Chondrocyte (in vitro differentiated cells): ENCODE measurements around the gene JAK3. TPM values are rescaled to one million over a fixed set of nuclear protein-coding genes. Genes with fewer than 3 reads are reported as not detected.

Experiments
- DNase-seq: peaks from one replicate; pipeline ENCODE4 v3.0.0; 2021; ENCODE audit warnings: mixed read lengths, low spot score
- H3K27ac Mint-ChIP-seq: one replicate; pipeline ENCODE4 v1.8.0; 2021; ENCODE audit warnings: mild to moderate bottlenecking, moderate library complexity, mixed read lengths; ENCODE audit not compliant: unreplicated experiment
- H3K27me3 Mint-ChIP-seq: 2 replicates; pipeline ENCODE4 v1.8.0; 2021; ENCODE audit warnings: low read depth, mixed read lengths
- H3K36me3 Mint-ChIP-seq: 2 replicates; pipeline ENCODE4 v1.8.0; 2021; ENCODE audit warnings: low read depth, mixed read lengths
- H3K4me1 Mint-ChIP-seq: 2 replicates; pipeline ENCODE4 v1.8.0; 2021; ENCODE audit warnings: low read depth, mild to moderate bottlenecking, mixed read lengths
- H3K4me3 Mint-ChIP-seq: one replicate; pipeline ENCODE4 v1.8.0; 2021; ENCODE audit warnings: mild to moderate bottlenecking, moderate library complexity, mixed read lengths; ENCODE audit not compliant: unreplicated experiment
- H3K9me3 Mint-ChIP-seq: 2 replicates; pipeline ENCODE4 v1.8.0; 2021; ENCODE audit warnings: low read depth, mixed read lengths
- total RNA-seq: library from RNA; stranded (reverse); gene quantifications from 3 replicates; pipeline ENCODE4 v1.2.1, GENCODE V29; 2021
- TF ChIP-seq, protein P1 (sequence below): fragments of 200-600 bp; sonication (generic); IDR thresholded peaks from 2 replicates; pipeline ENCODE4 v1.5.0; 2021; ENCODE audit warnings: antibody characterized with exemption, mild to moderate bottlenecking, moderate library complexity

JAK3 gene
- total RNA-seq, 1 donor from 2014 or later, result 7.7 TPM

- Mint-ChIP-seq H3K27me3 (peaks cover 13% of the 10 kb centered on the region), H3K9me3 (no peaks in the 10 kb centered on the region), H3K4me1 (no peaks in the 10 kb centered on the region), H3K36me3 (peaks cover 2% of the 10 kb centered on the region), H3K27ac (no peak overlapping the region), H3K4me3 (no peak overlapping the region)
- TF ChIP-seq, protein P1, sequence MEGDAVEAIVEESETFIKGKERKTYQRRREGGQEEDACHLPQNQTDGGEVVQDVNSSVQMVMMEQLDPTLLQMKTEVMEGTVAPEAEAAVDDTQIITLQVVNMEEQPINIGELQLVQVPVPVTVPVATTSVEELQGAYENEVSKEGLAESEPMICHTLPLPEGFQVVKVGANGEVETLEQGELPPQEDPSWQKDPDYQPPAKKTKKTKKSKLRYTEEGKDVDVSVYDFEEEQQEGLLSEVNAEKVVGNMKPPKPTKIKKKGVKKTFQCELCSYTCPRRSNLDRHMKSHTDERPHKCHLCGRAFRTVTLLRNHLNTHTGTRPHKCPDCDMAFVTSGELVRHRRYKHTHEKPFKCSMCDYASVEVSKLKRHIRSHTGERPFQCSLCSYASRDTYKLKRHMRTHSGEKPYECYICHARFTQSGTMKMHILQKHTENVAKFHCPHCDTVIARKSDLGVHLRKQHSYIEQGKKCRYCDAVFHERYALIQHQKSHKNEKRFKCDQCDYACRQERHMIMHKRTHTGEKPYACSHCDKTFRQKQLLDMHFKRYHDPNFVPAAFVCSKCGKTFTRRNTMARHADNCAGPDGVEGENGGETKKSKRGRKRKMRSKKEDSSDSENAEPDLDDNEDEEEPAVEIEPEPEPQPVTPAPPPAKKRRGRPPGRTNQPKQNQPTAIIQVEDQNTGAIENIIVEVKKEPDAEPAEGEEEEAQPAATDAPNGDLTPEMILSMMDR, result no peak
- no peak for DNase-seq
These were observed 38.7 kb upstream of the JAK3 start for GRCh38 chr19:17886515-17886914.

- Mint-ChIP-seq H3K4me3 (no peak overlapping the region), H3K27ac (no peak overlapping the region), H3K36me3 (peaks cover 2% of the 10 kb centered on the region), H3K27me3 (peaks cover 17% of the 10 kb centered on the region), H3K4me1 (no peaks in the 10 kb centered on the region), H3K9me3 (no peaks in the 10 kb centered on the region)
- no peak for DNase-seq
- TF ChIP-seq, protein P1, result no peak
These were observed 36.0 kb upstream of the JAK3 start for GRCh38 chr19:17883627-17884410.

GRCh38 chr19:17881701-17882100 is 33.9 kb upstream of the JAK3 start:
- no peak for DNase-seq

GRCh38 chr19:17879466-17879865 is 31.7 kb upstream of the JAK3 start:
- Mint-ChIP-seq H3K4me3 (no peak overlapping the region), H3K27me3 (peaks cover 17% of the 10 kb centered on the region), H3K27ac (no peak overlapping the region), H3K4me1 (peaks cover 2% of the 10 kb centered on the region), H3K9me3 (no peaks in the 10 kb centered on the region), H3K36me3 (no peaks in the 10 kb centered on the region)
- DNase-seq, result no peak
- TF ChIP-seq, protein P1, result no peak

More at GRCh38 chr19:17881701-17882100, 33.9 kb upstream of the JAK3 start:
- TF ChIP-seq, protein P1, result no peak
- H3K36me3 Mint-ChIP-seq, result no peaks in the 10 kb centered on the region
- no peaks in the 10 kb centered on the region for H3K4me1 Mint-ChIP-seq
- H3K9me3 Mint-ChIP-seq, result no peaks in the 10 kb centered on the region
- H3K27me3 Mint-ChIP-seq, result peaks cover 15% of the 10 kb centered on the region
- no peak overlapping the region for H3K27ac Mint-ChIP-seq
- H3K4me3 Mint-ChIP-seq, result no peak overlapping the region

GRCh38 chr19:17877696-17878095 is 29.9 kb upstream of the JAK3 start:
- Mint-ChIP-seq H3K4me3 (no peak overlapping the region), H3K36me3 (no peaks in the 10 kb centered on the region), H3K27me3 (peaks cover 26% of the 10 kb centered on the region), H3K4me1 (peaks cover 2% of the 10 kb centered on the region), H3K9me3 (no peaks in the 10 kb centered on the region), H3K27ac (no peak overlapping the region)
- TF ChIP-seq, protein P1, result no peak
- DNase-seq, result no peak
